ENCODE measurements around the gene GIGYF2. TPM values are rescaled to one million over a fixed set of nuclear protein-coding genes. Genes with fewer than 3 reads are reported as not detected.

The GIGYF2 gene
- total RNA-seq, 1 experiment from 2014 or later, result 34.5 TPM

Other genes starting within 250 kb of the GIGYF2 start
- gene ALPI, start 241.2 kb upstream of the GIGYF2 start, total RNA-seq (2014; rRNA removed; shearing (Covaris generic)), result 0.10 TPM in 1 of 2 replicates, not detected in the other
- 12.5 and 17.2 TPM in 2 replicates for gene ECEL1, start 209.5 kb upstream of the GIGYF2 start, total RNA-seq (2014; rRNA removed; shearing (Covaris generic))
- gene PRSS56, start 176.9 kb upstream of the GIGYF2 start, total RNA-seq (2014; rRNA removed; shearing (Covaris generic)), result not detected in 2 replicates
- not detected in 2 replicates for gene CHRND, start 171.2 kb upstream of the GIGYF2 start, total RNA-seq (2014; rRNA removed; shearing (Covaris generic))
- not detected in 2 replicates for gene CHRNG, start 157.6 kb upstream of the GIGYF2 start, total RNA-seq (2014; rRNA removed; shearing (Covaris generic))
- 5.0 and 8.0 TPM in 2 replicates for gene TIGD1, start 146.8 kb upstream of the GIGYF2 start, total RNA-seq (2014; rRNA removed; shearing (Covaris generic))
- 64.6 and 65.3 TPM in 2 replicates for gene EIF4E2, start 146.6 kb upstream of the GIGYF2 start, total RNA-seq (2014; rRNA removed; shearing (Covaris generic))
- gene EFHD1, start 63.7 kb upstream of the GIGYF2 start, total RNA-seq (2014; rRNA removed; shearing (Covaris generic)), result 3.8 and 4.3 TPM in 2 replicates
- gene KCNJ13, start 79.2 kb downstream of the GIGYF2 start, total RNA-seq (2014; rRNA removed; shearing (Covaris generic)), result not detected in 2 replicates
- gene SNORC, start 172.9 kb downstream of the GIGYF2 start, total RNA-seq (2014; rRNA removed; shearing (Covaris generic)), result 1.6 and 5.2 TPM in 2 replicates

Measured in H7 (cell line).